IMR-90 (cell line): ENCODE results near the gene NSD2. TPM values are rescaled to one million over a fixed set of nuclear protein-coding genes. Genes with fewer than 3 reads are reported as not detected.

Source experiments
- ATAC-seq: fragments of 200-7000 bp; cut with Tn5 transposase; 2 replicates; pipeline ENCODE4 v1.9.1; 2020; ENCODE audit warnings: low read depth, mild to moderate bottlenecking, moderate library complexity
- BruUV-seq: library from RNA; stranded (reverse); fragments of 400-500 nt; replicated peaks from 2 replicates; lab custom pipeline; 2021; lab: Mats Ljungman, UMichigan
- CTCF ChIA-PET: fragments of 300-600 bp; formaldehyde crosslinking; extraction: SDS; loops from one replicate; lab custom pipeline; 2021; ENCODE audit warnings: antibody characterized with exemption; lab: Yijun Ruan, JAX
- POLR2A ChIA-PET: fragments of 300-600 bp; sonication (Branson Sonifier 250); formaldehyde crosslinking; loops from one replicate; lab custom pipeline; 2022; ENCODE audit warnings: antibody characterized with exemption; ENCODE audit not compliant: unreplicated experiment; lab: Charles Lee
- DNase-seq: peaks from one replicate; pipeline ENCODE4 v3.0.0; 2013
- H2AFZ ChIP-seq: replicated peaks from 2 replicates; pipeline ENCODE3; 2013; ENCODE audit warnings: low read length, mild to moderate bottlenecking; ENCODE audit not compliant: poor library complexity
- H2AK5ac ChIP-seq: 2 replicates; pipeline ENCODE4 v1.6.1; 2013; ENCODE audit warnings: low read depth, low read length, inconsistent platforms
- H2AK9ac ChIP-seq: replicated peaks from 2 replicates; pipeline ENCODE3; 2013; ENCODE audit warnings: mild to moderate bottlenecking, low read depth, low read length, moderate library complexity; ENCODE audit not compliant: poor library complexity
- H2BK120ac ChIP-seq: 2 replicates; pipeline ENCODE4 v1.6.1; 2013; ENCODE audit warnings: low read depth, low read length, inconsistent platforms
- H2BK15ac ChIP-seq: 3 replicates; pipeline ENCODE4 v1.6.1; 2013; ENCODE audit warnings: low read depth, low read length, inconsistent platforms
- H2BK20ac ChIP-seq: 2 replicates; pipeline ENCODE4 v1.6.1; 2013; ENCODE audit warnings: low read depth, mild to moderate bottlenecking, inconsistent platforms, low read length, moderate library complexity
- H2BK5ac ChIP-seq: 2 replicates; pipeline ENCODE4 v1.6.1; 2013; ENCODE audit warnings: mild to moderate bottlenecking, low read depth, low read length, inconsistent platforms; ENCODE audit not compliant: poor library complexity, severe bottlenecking
- H3K14ac ChIP-seq: replicated peaks from 2 replicates; pipeline ENCODE4 v1.6.1; 2013; ENCODE audit warnings: low read depth, low read length, inconsistent platforms
- H3K18ac ChIP-seq: 2 replicates; pipeline ENCODE4 v1.6.1; 2013; ENCODE audit warnings: low read depth, low read length, control low read depth
- H3K23ac ChIP-seq: 2 replicates; pipeline ENCODE4 v1.6.1; 2013; ENCODE audit warnings: low read depth, low read length, inconsistent platforms
- H3K27ac ChIP-seq: 2 replicates; pipeline ENCODE4 v1.5.1; 2013; ENCODE audit warnings: mild to moderate bottlenecking, control low read depth, low read length; ENCODE audit not compliant: insufficient read depth
- H3K27me3 ChIP-seq: 2 replicates; pipeline ENCODE4 v1.6.1; 2013; ENCODE audit warnings: low read length; ENCODE audit not compliant: control insufficient read depth, insufficient read depth
- H3K36me3 ChIP-seq: 2 replicates; pipeline ENCODE4 v1.6.1; 2013; ENCODE audit warnings: low read length, mixed read lengths; ENCODE audit not compliant: control insufficient read depth, insufficient read depth
- H3K4ac ChIP-seq: 2 replicates; pipeline ENCODE4 v1.6.1; 2013; ENCODE audit warnings: low read depth, low read length, inconsistent platforms
- H3K4me1 ChIP-seq: 2 replicates; pipeline ENCODE4 v1.6.1; 2013; ENCODE audit warnings: low read length, mixed read lengths; ENCODE audit not compliant: control insufficient read depth, insufficient read depth
- H3K4me2 ChIP-seq: 2 replicates; pipeline ENCODE4 v1.6.1; 2013; ENCODE audit warnings: low read depth, mild to moderate bottlenecking, control low read depth, low read length, moderate library complexity
- H3K4me3 ChIP-seq: 2 replicates; pipeline ENCODE4 v1.5.1; 2013; ENCODE audit warnings: low read depth, mild to moderate bottlenecking, control low read depth, low read length, moderate library complexity; ENCODE audit not compliant: insufficient read depth
- H3K56ac ChIP-seq: 2 replicates; pipeline ENCODE4 v1.6.1; 2013; ENCODE audit warnings: low read length, inconsistent platforms; ENCODE audit not compliant: insufficient read depth; ENCODE audit errors: extremely low read depth
- H3K79me1 ChIP-seq, 2 experiments: 2 replicates each; pipeline ENCODE4 v1.6.1; 2013; ENCODE audit warnings: low read length in 2 of 2, inconsistent platforms in 1 of 2, low read depth in 1 of 2
- H3K9ac ChIP-seq: 2 replicates; pipeline ENCODE4 v1.6.1; 2013; ENCODE audit warnings: low read depth, low read length, control low read depth
- H3K9me1 ChIP-seq: 2 replicates; pipeline ENCODE4 v1.6.1; 2013; ENCODE audit warnings: low read length, inconsistent platforms; ENCODE audit not compliant: insufficient read depth
- H3K9me3 ChIP-seq: 2 replicates; pipeline ENCODE4 v1.6.1; 2013; ENCODE audit warnings: low read length; ENCODE audit not compliant: control insufficient read depth, insufficient read depth
- H4K20me1 ChIP-seq: 2 replicates; pipeline ENCODE4 v1.6.1; 2013; ENCODE audit warnings: low read length, inconsistent platforms; ENCODE audit not compliant: insufficient read depth
- H4K5ac ChIP-seq: 2 replicates; pipeline ENCODE4 v1.6.1; 2013; ENCODE audit warnings: mild to moderate bottlenecking, low read depth, low read length, control low read depth
- H4K8ac ChIP-seq, 2 experiments: 2 replicates each; pipeline ENCODE4 v1.6.1; 2013; ENCODE audit warnings: low read depth in 2 of 2, low read length in 2 of 2, control low read depth in 1 of 2, inconsistent platforms in 1 of 2
- H4K91ac ChIP-seq: 2 replicates; pipeline ENCODE4 v1.6.1; 2013; ENCODE audit warnings: low read depth, low read length, inconsistent platforms; ENCODE audit not compliant: insufficient read depth
- CHD1 ChIP-seq: IDR thresholded peaks from 2 replicates; pipeline ENCODE4 v1.6.1; 2012; ENCODE audit warnings: low read depth, low read length, improper control_type of control experiment
- FOS ChIP-seq: fragments of 150-350 bp; IDR thresholded peaks from 2 replicates; pipeline ENCODE4 v1.6.1; 2016; ENCODE audit warnings: low read depth, low read length
- MAFK ChIP-seq: IDR thresholded peaks from 2 replicates; pipeline ENCODE4 v1.6.1; 2012; ENCODE audit warnings: low read depth, low read length, improper control_type of control experiment
- MXI1 ChIP-seq: IDR thresholded peaks from 2 replicates; pipeline ENCODE4 v1.6.1; 2012; ENCODE audit warnings: low read depth, mild to moderate bottlenecking, low read length, moderate library complexity, borderline replicate concordance
- NFE2L2 ChIP-seq: fragments of 150-350 bp; IDR thresholded peaks from 2 replicates; pipeline ENCODE4 v1.6.1; 2016; ENCODE audit warnings: low read depth, mild to moderate bottlenecking, low read length
- POLR2A ChIP-seq: IDR thresholded peaks from 2 replicates; pipeline ENCODE4 v1.6.1; 2012; ENCODE audit warnings: mild to moderate bottlenecking, low read depth, low read length
- RAD21 ChIP-seq: IDR thresholded peaks from 2 replicates; pipeline ENCODE4 v1.6.1; 2012; ENCODE audit warnings: low read length, improper control_type of control experiment
- RCOR1 ChIP-seq: IDR thresholded peaks from 2 replicates; pipeline ENCODE4 v1.6.1; 2012; ENCODE audit warnings: mild to moderate bottlenecking, low read length, improper control_type of control experiment; ENCODE audit not compliant: insufficient replicate concordance
- SMC3 ChIP-seq: fragments of 150-350 bp; IDR thresholded peaks from 2 replicates; pipeline ENCODE4 v1.6.1; 2016; ENCODE audit warnings: low read depth, mild to moderate bottlenecking, antibody characterized with exemption, low read length, moderate library complexity
- WGBS, 2 experiments: methylation state at CpG; one replicate each; pipeline versions ENCODE4 v1.1.5 to v1.1.7; 2013; ENCODE audit warnings: missing lambda C conversion rate in 2 of 2; ENCODE audit not compliant: insufficient read length in 1 of 2; ENCODE audit errors: extremely low coverage in 2 of 2; 5-methylcytosine and 5-hydroxymethylcytosine counted together
- dilution Hi-C: fragments of 300-500 bp; cut with HindIII; formaldehyde crosslinking; loops from one replicate; pipeline ENCODE4 v1.14.3; 2018; ENCODE audit warnings: low sequenced_read_pairs; ENCODE audit not compliant: unreplicated experiment
- in situ Hi-C: fragments of 300-500 bp; cut with MboI; formaldehyde crosslinking; loops from 3 replicates; pipeline ENCODE4 v1.14.3; 2019; ENCODE audit warnings: low sequenced_read_pairs, inconsistent platforms, mixed read lengths
- intact Hi-C: fragments of 100-400 bp; cut with micrococcal nuclease; formaldehyde crosslinking; loops from 2 replicates; pipeline ENCODE4 v1.10.0; 2022
- polyA plus RNA-seq, 3 experiments: library from polyadenylated mRNA; depleted of rRNA; stranded (reverse); fragments of >200 nt; gene quantifications; 2 replicates each; pipeline ENCODE4 v1.2.3, GENCODE V29; 2012; ENCODE audit warnings: low replicate concordance in 1 of 3
- total RNA-seq: library from RNA; depleted of rRNA; stranded (reverse); fragments of >200 nt; gene quantifications from 2 replicates; pipeline ENCODE4 v1.2.3, GENCODE V29; 2012

The NSD2 gene
- total and polyA plus RNA-seq, 2 of the 4 experiments (the other 2 are of a cell fraction) = 35.9 to 68.1 TPM

DNA sequence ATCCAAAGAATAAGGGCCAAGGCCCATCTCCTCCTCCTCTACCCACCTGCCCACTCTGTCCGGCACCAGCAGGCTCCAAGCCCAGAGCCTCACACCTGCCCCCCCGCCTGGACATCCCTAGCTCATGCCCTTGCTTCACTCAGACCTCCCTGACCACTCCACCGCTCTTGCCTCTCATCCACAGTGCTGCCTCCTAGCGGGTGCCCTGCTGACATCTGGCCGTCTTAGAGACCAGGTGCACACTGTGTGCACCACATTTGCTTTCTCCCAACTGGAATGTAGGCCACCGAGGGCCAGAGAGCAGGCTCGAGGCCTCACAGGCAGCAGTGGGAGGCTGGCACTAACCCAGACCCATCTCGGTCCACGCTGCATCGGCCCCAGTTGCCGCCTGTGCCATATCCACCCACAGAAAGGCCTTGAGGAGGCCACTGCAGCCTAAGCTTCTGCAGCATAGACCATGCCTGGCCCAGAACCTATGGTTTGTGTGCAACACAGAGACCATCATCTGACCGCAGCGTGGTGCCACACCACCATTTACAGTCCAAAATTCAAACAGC, 28.8 kb upstream of the NSD2 start:
- CTCF ChIA-PET = interaction anchor here (1.5 kb wide), 1 partner anchor 68 kb away, joined by 6 read pairs; no protein-coding TSS in a partner anchor
- peak overlapping the region; percentile 60; the same call in 1 of the 2 replicates for H2AK5ac ChIP-seq
- in situ Hi-C loops = no loop called here
- H3K9ac ChIP-seq = no peak overlapping the region
- no TSS peak for BruUV-seq
- peak overlapping the region; percentile 81 for H2AFZ ChIP-seq
- H3K79me1 ChIP-seq = peaks cover 18 to 69% of the 10 kb centered on the region in 2 experiments
- no peak overlapping the region for H3K18ac ChIP-seq
- H3K4ac ChIP-seq = peak overlapping the region; percentile 49; the same call in 1 of the 2 replicates
- H2AK9ac ChIP-seq = peak overlapping the region; percentile 84
- H4K8ac ChIP-seq = peak overlapping the region in 1 of 2 experiments; percentile 58; a peak in 2 of 4 replicates
- intact Hi-C loops = loop anchor here (2.0 kb wide), 1 partner anchor 56 kb away; no protein-coding TSS in a partner anchor
- H3K4me3 ChIP-seq = no peak overlapping the region
- peaks cover 30% of the 10 kb centered on the region for H4K20me1 ChIP-seq
- H3K4me1 ChIP-seq = peaks cover 21% of the 10 kb centered on the region
- no peak overlapping the region for H3K4me2 ChIP-seq
- H3K36me3 ChIP-seq = peaks cover 39% of the 10 kb centered on the region
- POLR2A ChIA-PET = no interaction called here
- WGBS, 2 experiments = 88% methylated on average over 5 of the region's 13 CpGs; no CpG with 5 or more reads in 1 of the 2 experiments
- ATAC-seq (peak; percentile 35), DNase-seq (no peak)
- dilution Hi-C loops = no loop called here
- H3K9me3 ChIP-seq = no peaks in the 10 kb centered on the region
- no peak overlapping the region for H4K5ac ChIP-seq
- no peak overlapping the region for H2BK15ac ChIP-seq
- H2BK5ac ChIP-seq = peak overlapping the region; percentile 31
- no peak overlapping the region for H3K56ac ChIP-seq
- no peaks in the 10 kb centered on the region for H3K27me3 ChIP-seq
- H3K27ac ChIP-seq = peak overlapping the region; percentile 59
- H2BK120ac ChIP-seq = peak overlapping the region; percentile 24
- TF ChIP-seq CHD1 = no peak
- no peak for TF ChIP-seq RCOR1
- TF ChIP-seq MAFK = no peak
- TF ChIP-seq MXI1 = no peak
- no peak for TF ChIP-seq POLR2A
- TF ChIP-seq SMC3 = no peak
- TF ChIP-seq FOS = no peak
- TF ChIP-seq RAD21 = no peak
- TF ChIP-seq NFE2L2 = no peak
- peak overlapping the region; percentile 40; the same call in 1 of the 2 replicates for H2BK20ac ChIP-seq
- peak overlapping the region; percentile 9 for H4K91ac ChIP-seq
- peak overlapping the region; percentile 26; the same call in 1 of the 2 replicates for H3K14ac ChIP-seq
- peaks cover 18% of the 10 kb centered on the region for H3K9me1 ChIP-seq
- no peak overlapping the region for H3K23ac ChIP-seq
